PFSK-1 (cell line): Measurements from ENCODE around the gene TCF20.

Experiments used
- FOXP2 ChIP-seq: optimal IDR thresholded peaks from 2 replicates; pipeline ENCODE3; 2011; ENCODE audit warnings: borderline replicate concordance, control low read depth, inconsistent platforms; ENCODE audit not compliant: insufficient read depth; ENCODE audit errors: extremely low read length, extremely low read depth
- POLR2AphosphoS5 ChIP-seq: IDR thresholded peaks from 2 replicates; pipeline ENCODE4 v1.6.1; 2012; ENCODE audit warnings: low read depth, mild to moderate bottlenecking, control low read depth, low read length, moderate library complexity
- SIN3A ChIP-seq: IDR thresholded peaks from 2 replicates; pipeline ENCODE4 v1.6.1; 2012; ENCODE audit warnings: mild to moderate bottlenecking, low read length, moderate library complexity, borderline replicate concordance; ENCODE audit not compliant: insufficient read depth
- TAF1 ChIP-seq: IDR thresholded peaks from 2 replicates; pipeline ENCODE4 v1.6.1; 2012; ENCODE audit warnings: low read length, control low read depth, borderline replicate concordance; ENCODE audit not compliant: insufficient read depth
- TF ChIP-seq, protein P1 (sequence below), 2 experiments: IDR thresholded peaks; 2 replicates each; pipeline versions ENCODE4 v1.6.1 to v1.8.0; 2011 to 2012; ENCODE audit warnings: low read depth in 2 of 2, low read length in 2 of 2, control low read depth in 1 of 2, inconsistent platforms in 1 of 2, mild to moderate bottlenecking in 1 of 2, moderate library complexity in 1 of 2; ENCODE audit not compliant: insufficient read depth in 1 of 2

The TCF20 gene

DNA sequence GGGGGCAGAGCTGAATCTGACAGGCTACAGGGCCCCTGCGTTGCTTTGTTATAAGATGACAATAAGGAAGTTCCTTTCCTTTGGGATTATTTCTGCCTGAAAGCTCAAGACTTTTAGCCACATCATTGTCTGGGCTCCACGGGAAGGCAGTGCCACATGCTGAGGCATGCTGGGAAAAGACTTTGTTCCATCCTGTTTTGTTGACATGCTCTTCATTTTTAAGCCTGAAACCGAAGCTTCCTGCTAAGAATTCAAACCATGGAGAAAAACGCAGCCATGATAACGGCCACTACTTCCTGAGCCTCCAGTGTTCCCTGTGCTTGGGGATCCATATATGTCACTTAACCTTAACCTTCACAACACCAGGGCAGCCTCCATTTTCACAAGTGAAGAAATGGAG lies 5.5 kb upstream of the TCF20 start:
- TF ChIP-seq FOXP2 (no peak), SIN3A (no peak), POLR2AphosphoS5 (no peak), TAF1 (no peak)
- TF ChIP-seq, protein P1, sequence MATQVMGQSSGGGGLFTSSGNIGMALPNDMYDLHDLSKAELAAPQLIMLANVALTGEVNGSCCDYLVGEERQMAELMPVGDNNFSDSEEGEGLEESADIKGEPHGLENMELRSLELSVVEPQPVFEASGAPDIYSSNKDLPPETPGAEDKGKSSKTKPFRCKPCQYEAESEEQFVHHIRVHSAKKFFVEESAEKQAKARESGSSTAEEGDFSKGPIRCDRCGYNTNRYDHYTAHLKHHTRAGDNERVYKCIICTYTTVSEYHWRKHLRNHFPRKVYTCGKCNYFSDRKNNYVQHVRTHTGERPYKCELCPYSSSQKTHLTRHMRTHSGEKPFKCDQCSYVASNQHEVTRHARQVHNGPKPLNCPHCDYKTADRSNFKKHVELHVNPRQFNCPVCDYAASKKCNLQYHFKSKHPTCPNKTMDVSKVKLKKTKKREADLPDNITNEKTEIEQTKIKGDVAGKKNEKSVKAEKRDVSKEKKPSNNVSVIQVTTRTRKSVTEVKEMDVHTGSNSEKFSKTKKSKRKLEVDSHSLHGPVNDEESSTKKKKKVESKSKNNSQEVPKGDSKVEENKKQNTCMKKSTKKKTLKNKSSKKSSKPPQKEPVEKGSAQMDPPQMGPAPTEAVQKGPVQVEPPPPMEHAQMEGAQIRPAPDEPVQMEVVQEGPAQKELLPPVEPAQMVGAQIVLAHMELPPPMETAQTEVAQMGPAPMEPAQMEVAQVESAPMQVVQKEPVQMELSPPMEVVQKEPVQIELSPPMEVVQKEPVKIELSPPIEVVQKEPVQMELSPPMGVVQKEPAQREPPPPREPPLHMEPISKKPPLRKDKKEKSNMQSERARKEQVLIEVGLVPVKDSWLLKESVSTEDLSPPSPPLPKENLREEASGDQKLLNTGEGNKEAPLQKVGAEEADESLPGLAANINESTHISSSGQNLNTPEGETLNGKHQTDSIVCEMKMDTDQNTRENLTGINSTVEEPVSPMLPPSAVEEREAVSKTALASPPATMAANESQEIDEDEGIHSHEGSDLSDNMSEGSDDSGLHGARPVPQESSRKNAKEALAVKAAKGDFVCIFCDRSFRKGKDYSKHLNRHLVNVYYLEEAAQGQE (IDR thresholded peaks at IDR 0.05; ENCODE audit: insufficient read depth in 1 of 2, low read depth in 2 of 2, low read length in 2 of 2), result no peak

DNA sequence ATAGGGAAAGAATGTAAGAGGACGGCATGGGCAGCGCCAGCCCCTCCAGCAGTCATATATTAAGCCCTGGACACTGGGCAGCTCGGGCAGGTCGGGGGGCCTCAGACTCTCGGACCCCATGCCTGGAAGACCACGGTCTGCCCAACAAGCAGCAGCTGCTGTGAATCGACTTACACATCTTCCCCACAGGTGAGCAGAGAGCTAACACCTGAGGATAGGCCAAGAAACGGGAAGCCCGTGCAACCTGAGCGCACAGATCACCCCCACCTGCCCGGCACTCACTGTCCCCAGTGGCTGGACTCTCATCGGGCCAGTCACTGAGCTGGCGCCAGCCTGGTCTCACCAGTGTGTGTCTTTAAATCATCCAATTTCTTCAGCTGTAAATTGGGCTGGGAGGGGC lies 4.7 kb upstream of the TCF20 start:
- TF ChIP-seq POLR2AphosphoS5 (no peak), FOXP2 (no peak), TAF1 (no peak), SIN3A (no peak)
- TF ChIP-seq, protein P1 (IDR thresholded peaks at IDR 0.05; ENCODE audit: insufficient read depth in 1 of 2, low read depth in 2 of 2, low read length in 2 of 2), result no peak

GRCh38 chr22:42273855-42274451 lies 3.5 kb upstream of the TCF20 start:
- TF ChIP-seq SIN3A (no peak), POLR2AphosphoS5 (no peak), FOXP2 (no peak), TAF1 (no peak)
- TF ChIP-seq, protein P1 (IDR thresholded peaks at IDR 0.05; ENCODE audit: insufficient read depth in 1 of 2, low read depth in 2 of 2, low read length in 2 of 2), result no peak

GRCh38 chr22:42272431-42272999 lies 2.1 kb upstream of the TCF20 start:
- no peak for TF ChIP-seq SIN3A
- no peak for TF ChIP-seq POLR2AphosphoS5
- TF ChIP-seq FOXP2, result no peak
- TF ChIP-seq, protein P1 (IDR thresholded peaks at IDR 0.05; ENCODE audit: insufficient read depth in 1 of 2, low read depth in 2 of 2, low read length in 2 of 2), result no peak
- no peak for TF ChIP-seq TAF1

GRCh38 chr22:42271906-42272305 lies 1.5 kb upstream of the TCF20 start:
- TF ChIP-seq TAF1 (no peak), FOXP2 (no peak), SIN3A (no peak), POLR2AphosphoS5 (no peak)
- TF ChIP-seq, protein P1 (IDR thresholded peaks at IDR 0.05; ENCODE audit: insufficient read depth in 1 of 2, low read depth in 2 of 2, low read length in 2 of 2), result no peak
